Measurements from ENCODE around the gene LRRC7. TPM values are rescaled to one million over a fixed set of nuclear protein-coding genes. Genes with fewer than 3 reads are reported as not detected.

LRRC7 gene
- total and polyA plus RNA-seq, 8 donors: 3.4 to 5.9 (median 5.1) TPM; not detected in 2

DNA sequence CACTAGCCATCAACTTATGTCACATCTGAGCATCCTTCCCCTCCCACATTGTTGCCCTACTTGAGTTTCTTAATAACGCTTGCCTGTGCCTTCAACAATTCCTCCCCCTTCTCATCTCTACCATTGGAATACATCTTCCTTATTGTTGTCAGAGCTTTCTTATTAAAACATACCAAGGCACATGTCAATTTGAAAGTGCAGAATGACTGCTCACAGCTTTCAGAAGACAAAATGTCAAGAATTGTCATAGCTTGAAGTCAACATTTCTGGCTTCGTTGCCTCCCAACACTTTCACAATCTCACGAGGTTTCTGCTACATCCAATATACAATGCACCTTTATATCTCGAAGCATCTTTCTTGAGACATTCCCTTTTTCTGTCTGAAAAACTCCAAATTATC, 279.9 kb downstream of the LRRC7 start:
- Histone ChIP-seq H3K9me3 (no peaks in the 10 kb centered on the region), H3K4me3 (no peak overlapping the region), H3K27me3 (no peaks in the 10 kb centered on the region), H3K27ac (no peak overlapping the region), H3K36me3 (no peaks in the 10 kb centered on the region), H3K4me1 (no peaks in the 10 kb centered on the region)
- intact Hi-C loops (cut with DNase I): no loop called here
- DNase-seq: no peak
- ATAC-seq: no peak
- TF ChIP-seq, protein P1, sequence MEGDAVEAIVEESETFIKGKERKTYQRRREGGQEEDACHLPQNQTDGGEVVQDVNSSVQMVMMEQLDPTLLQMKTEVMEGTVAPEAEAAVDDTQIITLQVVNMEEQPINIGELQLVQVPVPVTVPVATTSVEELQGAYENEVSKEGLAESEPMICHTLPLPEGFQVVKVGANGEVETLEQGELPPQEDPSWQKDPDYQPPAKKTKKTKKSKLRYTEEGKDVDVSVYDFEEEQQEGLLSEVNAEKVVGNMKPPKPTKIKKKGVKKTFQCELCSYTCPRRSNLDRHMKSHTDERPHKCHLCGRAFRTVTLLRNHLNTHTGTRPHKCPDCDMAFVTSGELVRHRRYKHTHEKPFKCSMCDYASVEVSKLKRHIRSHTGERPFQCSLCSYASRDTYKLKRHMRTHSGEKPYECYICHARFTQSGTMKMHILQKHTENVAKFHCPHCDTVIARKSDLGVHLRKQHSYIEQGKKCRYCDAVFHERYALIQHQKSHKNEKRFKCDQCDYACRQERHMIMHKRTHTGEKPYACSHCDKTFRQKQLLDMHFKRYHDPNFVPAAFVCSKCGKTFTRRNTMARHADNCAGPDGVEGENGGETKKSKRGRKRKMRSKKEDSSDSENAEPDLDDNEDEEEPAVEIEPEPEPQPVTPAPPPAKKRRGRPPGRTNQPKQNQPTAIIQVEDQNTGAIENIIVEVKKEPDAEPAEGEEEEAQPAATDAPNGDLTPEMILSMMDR (IDR thresholded peaks at IDR 0.05): no peak

DNA sequence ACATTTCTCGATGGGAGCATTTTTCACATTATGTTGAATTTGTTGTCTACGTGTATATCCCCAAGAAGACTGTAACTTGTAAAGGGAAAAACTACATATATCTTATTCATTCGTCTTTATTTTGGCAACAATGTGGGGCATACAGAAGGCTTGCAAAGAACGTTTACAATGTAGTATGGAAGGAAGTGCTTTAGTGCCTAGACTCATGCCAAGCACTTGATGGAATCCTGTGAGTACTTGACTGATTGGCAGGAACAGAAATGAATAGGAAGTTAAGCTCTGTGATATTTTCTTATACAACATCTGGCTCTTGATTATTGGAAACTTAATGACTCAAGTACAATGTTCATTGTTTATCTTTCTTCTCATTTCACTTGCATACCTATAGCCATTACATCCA, 284.4 kb downstream of the LRRC7 start:
- H3K36me3 ChIP-seq: no peaks in the 10 kb centered on the region
- H3K9me3 ChIP-seq: peaks cover 0 to 4% of the 10 kb centered on the region in 2 donors
- no peaks in the 10 kb centered on the region for H3K27me3 ChIP-seq
- ATAC-seq: no peak
- no peak overlapping the region for H3K4me3 ChIP-seq
- no peak for DNase-seq
- TF ChIP-seq, protein P1 (IDR thresholded peaks at IDR 0.05): no peak
- H3K4me1 ChIP-seq: no peaks in the 10 kb centered on the region
- H3K27ac ChIP-seq: no peak overlapping the region
- intact Hi-C loops (cut with DNase I): no loop called here

DNA sequence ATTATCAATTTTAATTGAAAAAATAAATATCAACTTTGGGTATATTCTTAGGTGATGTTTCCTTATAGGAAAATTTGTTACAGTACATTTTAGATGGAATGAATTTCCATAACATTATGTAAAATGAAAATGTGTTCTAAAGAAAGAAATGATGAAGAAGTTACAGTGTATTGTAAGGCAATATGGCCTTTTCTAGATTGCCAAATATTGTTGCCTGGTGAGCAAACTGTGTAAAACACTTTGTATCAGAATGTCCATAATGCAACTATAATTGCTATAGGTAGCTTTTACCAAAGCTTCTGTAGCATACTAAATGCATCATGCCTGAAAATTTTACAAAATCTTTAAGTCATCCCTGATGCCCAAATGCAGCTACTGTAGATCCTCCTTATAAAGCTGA, 285.0 kb downstream of the LRRC7 start:
- Histone ChIP-seq H3K27ac (no peak overlapping the region), H3K4me3 (no peak overlapping the region), H3K27me3 (no peaks in the 10 kb centered on the region), H3K4me1 (no peaks in the 10 kb centered on the region), H3K36me3 (no peaks in the 10 kb centered on the region), H3K9me3 (peaks cover 0 to 4% of the 10 kb centered on the region in 2 donors)
- ATAC-seq: no peak
- intact Hi-C loops (cut with DNase I): no loop called here
- TF ChIP-seq, protein P1 (IDR thresholded peaks at IDR 0.05): no peak
- no peak for DNase-seq

DNA sequence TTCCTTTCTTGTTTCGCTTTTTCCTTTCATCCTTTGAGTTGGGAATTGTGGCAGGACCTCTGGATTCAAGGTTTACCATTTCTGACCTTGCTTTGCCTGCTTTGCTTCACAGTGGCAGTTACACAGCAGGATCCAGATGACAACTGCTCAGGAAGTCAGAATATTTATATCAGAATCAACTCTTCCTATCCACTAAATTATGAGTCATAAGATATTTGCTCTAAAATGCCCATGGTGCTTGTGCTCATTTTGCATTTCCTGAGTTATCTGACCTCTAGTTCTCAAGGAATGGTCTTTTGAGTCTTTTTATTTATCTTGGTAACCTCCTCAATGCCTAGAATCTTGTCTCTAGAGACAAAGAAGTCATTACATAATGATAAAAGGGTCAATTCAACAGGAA, 290.8 kb downstream of the LRRC7 start:
- Histone ChIP-seq H3K27me3 (no peaks in the 10 kb centered on the region), H3K27ac (no peak overlapping the region), H3K4me1 (no peaks in the 10 kb centered on the region), H3K36me3 (no peaks in the 10 kb centered on the region), H3K9me3 (peaks cover 0 to 4% of the 10 kb centered on the region in 2 donors), H3K4me3 (no peak overlapping the region)
- ATAC-seq (no peak), DNase-seq (no peak)
- intact Hi-C loops (cut with DNase I): no loop called here
- TF ChIP-seq, protein P1 (IDR thresholded peaks at IDR 0.05): no peak

DNA sequence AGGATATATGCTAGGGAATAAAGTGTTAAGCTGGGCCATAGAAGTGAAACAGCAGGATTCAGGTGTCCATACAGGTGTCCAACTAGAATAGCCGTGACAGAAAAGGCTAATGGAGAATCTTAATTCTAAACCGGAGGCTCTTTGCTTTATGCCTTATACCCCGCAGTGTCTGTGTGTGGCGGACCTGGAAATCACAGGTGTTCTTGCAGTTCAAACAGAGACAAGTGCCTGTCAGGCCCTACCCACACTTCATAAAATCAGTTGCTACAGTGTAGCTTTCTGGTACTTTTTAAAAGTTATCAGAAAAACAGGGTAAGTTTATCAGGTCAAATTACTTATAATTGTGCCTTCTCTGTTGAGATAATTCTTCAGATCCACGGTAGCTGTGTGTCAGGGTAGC, 293.9 kb downstream of the LRRC7 start:
- no peak for DNase-seq
- no peaks in the 10 kb centered on the region for H3K27me3 ChIP-seq
- no peaks in the 10 kb centered on the region for H3K4me1 ChIP-seq
- no peak overlapping the region for H3K27ac ChIP-seq
- intact Hi-C loops (cut with DNase I): no loop called here
- TF ChIP-seq, protein P1 (IDR thresholded peaks at IDR 0.05): no peak
- no peak for ATAC-seq
- no peak overlapping the region for H3K4me3 ChIP-seq
- H3K9me3 ChIP-seq: no peaks in the 10 kb centered on the region
- H3K36me3 ChIP-seq: no peaks in the 10 kb centered on the region

All from left lung (tissue), 10 donors.